ENCODE data around the gene TAGAP.
A peak's percentile ranks its signal among the peaks of the same experiment; 100 is the strongest.

The TAGAP gene

GRCh38 chr6:159056432-159056831 is 11.6 kb upstream of the TAGAP start:
- H3K4me1 Mint-ChIP-seq: no peaks in the 10 kb centered on the region
- no peak for DNase-seq
- no peak for TF ChIP-seq CTCF (IDR thresholded peaks at IDR 0.05)
- H3K27me3 Mint-ChIP-seq (ENCODE audit: low read depth, poor library complexity): peaks cover 13% of the 10 kb centered on the region
- H3K9me3 Mint-ChIP-seq: no peaks in the 10 kb centered on the region
- H3K27ac Mint-ChIP-seq: no peak overlapping the region
- H3K36me3 Mint-ChIP-seq (ENCODE audit: low read depth): no peaks in the 10 kb centered on the region
- no peak overlapping the region for H3K4me3 Mint-ChIP-seq

DNA sequence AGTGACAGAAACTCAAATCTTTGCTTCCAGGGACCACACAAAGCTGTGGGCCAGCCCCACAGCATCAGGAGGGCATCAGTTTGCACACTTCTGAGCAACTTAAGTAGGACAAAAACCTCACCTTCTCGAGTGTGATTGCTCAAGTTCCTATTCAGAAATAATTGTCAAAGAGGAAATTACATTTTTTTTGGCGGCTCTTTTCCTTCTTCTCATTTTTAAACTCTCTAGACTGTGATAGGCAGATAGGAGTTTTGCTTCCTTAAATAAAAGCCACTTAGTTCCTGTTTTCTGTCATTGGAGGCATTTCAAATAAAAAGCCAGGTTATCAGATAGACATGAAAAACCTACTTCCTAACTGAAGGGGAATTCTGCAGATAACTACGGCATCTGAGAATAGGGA is 11.2 kb upstream of the TAGAP start:
- H3K27ac Mint-ChIP-seq: no peak overlapping the region
- no peak overlapping the region for H3K4me3 Mint-ChIP-seq
- H3K27me3 Mint-ChIP-seq (ENCODE audit: low read depth, poor library complexity): peaks cover 10% of the 10 kb centered on the region
- no peak for DNase-seq
- H3K36me3 Mint-ChIP-seq (ENCODE audit: low read depth): no peaks in the 10 kb centered on the region
- no peaks in the 10 kb centered on the region for H3K9me3 Mint-ChIP-seq
- H3K4me1 Mint-ChIP-seq: no peaks in the 10 kb centered on the region
- no peak for TF ChIP-seq CTCF (IDR thresholded peaks at IDR 0.05)

DNA sequence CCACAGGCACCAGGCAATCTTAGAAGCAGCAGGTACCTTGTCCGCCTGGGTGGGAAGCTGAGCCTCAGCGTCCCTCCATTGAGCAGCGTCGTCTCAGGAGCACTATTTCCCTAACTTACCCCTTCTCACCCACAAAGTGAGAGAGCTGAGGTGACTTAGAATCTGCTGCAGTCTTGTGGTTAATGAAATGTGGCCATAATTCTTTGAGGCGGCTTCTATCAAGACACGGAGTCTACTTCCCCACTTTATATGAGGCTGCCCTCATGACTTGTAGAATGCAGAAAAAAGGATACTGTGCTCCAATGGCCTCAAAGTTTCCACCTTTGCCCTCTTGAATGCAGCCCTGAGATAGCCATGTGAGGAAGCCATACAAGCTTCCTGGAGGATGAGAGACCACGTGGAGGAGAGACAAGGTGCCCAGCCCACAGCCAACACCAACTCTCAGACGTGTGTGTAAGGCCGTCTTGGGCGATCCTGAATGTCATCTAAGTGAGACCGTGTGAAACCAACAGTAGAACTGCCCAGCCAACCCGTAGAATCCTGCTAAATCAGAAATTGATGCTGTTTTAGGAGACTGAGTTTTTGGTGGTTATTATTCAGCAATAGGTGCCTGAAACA is 9.1 kb upstream of the TAGAP start:
- Mint-ChIP-seq H3K4me1 (no peaks in the 10 kb centered on the region), H3K4me3 (no peak overlapping the region), H3K27me3 (ENCODE audit: low read depth, poor library complexity) (peaks cover 5% of the 10 kb centered on the region), H3K27ac (no peak overlapping the region), H3K9me3 (no peaks in the 10 kb centered on the region), H3K36me3 (ENCODE audit: low read depth) (no peaks in the 10 kb centered on the region)
- DNase-seq: no peak
- TF ChIP-seq CTCF (IDR thresholded peaks at IDR 0.05): no peak

- Mint-ChIP-seq H3K4me3 (no peak overlapping the region), H3K4me1 (no peaks in the 10 kb centered on the region), H3K9me3 (no peaks in the 10 kb centered on the region), H3K36me3 (ENCODE audit: low read depth) (no peaks in the 10 kb centered on the region), H3K27me3 (ENCODE audit: low read depth, poor library complexity) (peaks cover 7% of the 10 kb centered on the region), H3K27ac (no peak overlapping the region)
- TF ChIP-seq CTCF (IDR thresholded peaks at IDR 0.05): no peak
- no peak for DNase-seq
These were observed 7.9 kb upstream of the TAGAP start for GRCh38 chr6:159052720-159053119.

GRCh38 chr6:159047891-159048685 is 3.3 kb upstream of the TAGAP start:
- peaks cover 12% of the 10 kb centered on the region for H3K27me3 Mint-ChIP-seq (ENCODE audit: low read depth, poor library complexity)
- no peak overlapping the region for H3K4me3 Mint-ChIP-seq
- peaks cover 8% of the 10 kb centered on the region for H3K4me1 Mint-ChIP-seq
- no peaks in the 10 kb centered on the region for H3K9me3 Mint-ChIP-seq
- no peaks in the 10 kb centered on the region for H3K36me3 Mint-ChIP-seq (ENCODE audit: low read depth)
- TF ChIP-seq CTCF (IDR thresholded peaks at IDR 0.05): no peak
- H3K27ac Mint-ChIP-seq: no peak overlapping the region
- no peak for DNase-seq

- peak; percentile 17 for TF ChIP-seq CTCF (IDR thresholded peaks at IDR 0.05)
- Mint-ChIP-seq H3K9me3 (no peaks in the 10 kb centered on the region), H3K27me3 (ENCODE audit: low read depth, poor library complexity) (peaks cover 12% of the 10 kb centered on the region), H3K4me3 (no peak overlapping the region), H3K4me1 (peaks cover 18% of the 10 kb centered on the region), H3K36me3 (ENCODE audit: low read depth) (no peaks in the 10 kb centered on the region), H3K27ac (no peak overlapping the region)
- DNase-seq: no peak
These were observed 1.0 kb upstream of the TAGAP start for GRCh38 chr6:159045801-159046200.
